ENCODE measurements around the gene DNAJC11.
"Not testable (repeated sequence)": the region's sequence is repeated elsewhere in the genome, so short reads cannot be mapped to it uniquely, and the experiment has no call there.

DNAJC11 gene

GRCh38 chr1:6653436-6654290 lies 48.0 kb downstream of the DNAJC11 start:
- DNase-seq (ENCODE audit: low read depth, low spot score): no peak

- no peak for DNase-seq (ENCODE audit: low read depth, low spot score)
Observed at GRCh38 chr1:6652986-6653385, 48.6 kb downstream of the DNAJC11 start.

- DNase-seq (ENCODE audit: low read depth, low spot score): no peak
Observed at GRCh38 chr1:6651909-6652308, 49.7 kb downstream of the DNAJC11 start.

- no peak for DNase-seq (ENCODE audit: low read depth, low spot score)
Observed at GRCh38 chr1:6648556-6648955, 53.1 kb downstream of the DNAJC11 start.

GRCh38 chr1:6646499-6647148 lies 55.0 kb downstream of the DNAJC11 start:
- no peak for DNase-seq (ENCODE audit: low read depth, low spot score)

GRCh38 chr1:6645018-6645417 lies 56.6 kb downstream of the DNAJC11 start:
- DNase-seq (ENCODE audit: low read depth, low spot score): no peak

GRCh38 chr1:6640867-6641266 lies 60.7 kb downstream of the DNAJC11 start:
- not testable (repeated sequence) for DNase-seq (ENCODE audit: low read depth, low spot score)

- no peak for DNase-seq (ENCODE audit: low read depth, low spot score)
Observed at GRCh38 chr1:6638226-6638625, 63.4 kb downstream of the DNAJC11 start.

GRCh38 chr1:6637770-6638169 lies 63.8 kb downstream of the DNAJC11 start:
- no peak for DNase-seq (ENCODE audit: low read depth, low spot score)

GRCh38 chr1:6636778-6637177 lies 64.8 kb downstream of the DNAJC11 start:
- not testable (repeated sequence) for DNase-seq (ENCODE audit: low read depth, low spot score)

GRCh38 chr1:6635910-6636760 lies 65.5 kb downstream of the DNAJC11 start:
- DNase-seq (ENCODE audit: low read depth, low spot score): no peak

GRCh38 chr1:6635161-6635909 lies 66.3 kb downstream of the DNAJC11 start:
- no peak for DNase-seq (ENCODE audit: low read depth, low spot score)

- DNase-seq (ENCODE audit: low read depth, low spot score): no peak
Observed at GRCh38 chr1:6634371-6635052, 67.1 kb downstream of the DNAJC11 start.

GRCh38 chr1:6632588-6633514 lies 68.8 kb downstream of the DNAJC11 start:
- no peak for DNase-seq (ENCODE audit: low read depth, low spot score)

GRCh38 chr1:6631058-6631457 lies 70.6 kb downstream of the DNAJC11 start:
- DNase-seq (ENCODE audit: low read depth, low spot score): no peak

GRCh38 chr1:6630027-6630426 lies 71.6 kb downstream of the DNAJC11 start:
- no peak for DNase-seq (ENCODE audit: low read depth, low spot score)

- no peak for DNase-seq (ENCODE audit: low read depth, low spot score)
Observed at GRCh38 chr1:6628971-6629479, 72.6 kb downstream of the DNAJC11 start.

GRCh38 chr1:6627841-6628545 lies 73.6 kb downstream of the DNAJC11 start:
- DNase-seq (ENCODE audit: low read depth, low spot score): no peak

GRCh38 chr1:6627031-6627430 lies 74.6 kb downstream of the DNAJC11 start:
- DNase-seq (ENCODE audit: low read depth, low spot score): no peak
